AG04450 (cell line): ENCODE data around the gene DECR2. TPM values are rescaled to one million over a fixed set of nuclear protein-coding genes. Genes with fewer than 3 reads are reported as not detected.
A peak's percentile ranks its signal among the peaks of the same experiment; 100 is the strongest.
"Not testable (repeated sequence)": the region's sequence is repeated elsewhere in the genome, so short reads cannot be mapped to it uniquely, and the experiment has no call there.

Source experiments
- CTCF ChIA-PET: fragments of 300-600, 350-600 bp; formaldehyde crosslinking; extraction: SDS; loops from one replicate; lab custom pipeline; 2022; ENCODE audit warnings: antibody characterized with exemption, inconsistent platforms; lab: Charles Lee
- POLR2A ChIA-PET: fragments of 350-600 bp; formaldehyde crosslinking; extraction: SDS; loops from one replicate; lab custom pipeline; 2021; ENCODE audit warnings: antibody characterized with exemption, inconsistent platforms; lab: Yijun Ruan, JAX
- DNase-seq: peaks from one replicate; pipeline ENCODE4 v3.0.0-alpha.2; 2011; ENCODE audit warnings: low read depth, low spot score
- H3K27ac ChIP-seq: one replicate; pipeline ENCODE4 v1.5.1; 2012; ENCODE audit warnings: low read depth, low read length, control low read depth
- H3K27me3 ChIP-seq: one replicate; pipeline ENCODE4 v1.6.0; 2012; ENCODE audit warnings: low read length; ENCODE audit not compliant: control insufficient read depth, insufficient read depth
- H3K4me3 ChIP-seq: 2 replicates; pipeline ENCODE4 v1.5.1; 2011; ENCODE audit warnings: mild to moderate bottlenecking, low read depth, low read length, control low read depth
- H3K9me3 ChIP-seq: 2 replicates; pipeline ENCODE4 v1.5.1; 2012; ENCODE audit warnings: low read length; ENCODE audit not compliant: control insufficient read depth, insufficient read depth
- polyA plus RNA-seq: library from polyadenylated mRNA; depleted of rRNA; stranded (reverse); fragments of >200 nt; gene quantifications from 2 replicates; pipeline ENCODE4 v1.2.3, GENCODE V29; 2011
- TF ChIP-seq, protein P1 (sequence below): IDR thresholded peaks from 2 replicates; pipeline ENCODE4 v1.5.1; 2011; ENCODE audit warnings: low read depth, low read length, control low read depth, inconsistent platforms

Gene DECR2
- polyA plus RNA-seq, 1 experiment, result 11.6 TPM

DNA sequence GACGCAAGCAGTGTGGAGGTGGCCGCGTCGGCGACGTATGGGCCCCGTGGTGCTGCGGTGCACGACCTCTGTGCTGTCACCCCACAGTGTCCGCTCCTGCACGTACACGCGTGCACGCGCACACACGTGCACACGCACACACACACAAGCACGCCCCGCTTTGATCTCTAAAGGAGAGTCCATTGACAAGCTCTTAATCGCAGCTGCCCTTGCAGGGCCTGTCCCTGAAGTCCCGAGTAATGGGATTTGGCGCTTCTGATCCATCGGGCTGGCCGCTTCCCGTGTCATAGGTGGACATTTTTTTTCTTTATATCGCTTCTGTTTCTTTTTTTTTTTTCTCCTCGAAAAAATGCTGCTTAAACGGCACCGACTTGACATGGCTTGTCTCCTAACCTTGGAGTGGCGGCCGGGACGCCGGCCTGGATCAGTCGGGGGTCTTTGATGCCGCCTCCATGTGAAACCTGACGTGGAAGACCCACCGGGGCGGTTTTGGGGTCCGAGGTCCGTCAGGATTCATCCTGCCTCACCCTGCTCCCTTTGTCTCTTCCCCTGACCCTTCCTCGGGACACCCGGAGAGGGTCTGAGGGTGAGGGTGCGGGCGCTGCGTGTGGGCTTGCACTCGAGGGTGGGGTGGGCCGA lies 40.9 kb upstream of the DECR2 start:
- CTCF ChIA-PET, result interaction anchor here (0.6 to 2.7 kb wide), 2 partner anchors 161 to 254 kb away, joined by 5 to 30 read pairs; no protein-coding TSS in a partner anchor
- TF ChIP-seq, protein P1, sequence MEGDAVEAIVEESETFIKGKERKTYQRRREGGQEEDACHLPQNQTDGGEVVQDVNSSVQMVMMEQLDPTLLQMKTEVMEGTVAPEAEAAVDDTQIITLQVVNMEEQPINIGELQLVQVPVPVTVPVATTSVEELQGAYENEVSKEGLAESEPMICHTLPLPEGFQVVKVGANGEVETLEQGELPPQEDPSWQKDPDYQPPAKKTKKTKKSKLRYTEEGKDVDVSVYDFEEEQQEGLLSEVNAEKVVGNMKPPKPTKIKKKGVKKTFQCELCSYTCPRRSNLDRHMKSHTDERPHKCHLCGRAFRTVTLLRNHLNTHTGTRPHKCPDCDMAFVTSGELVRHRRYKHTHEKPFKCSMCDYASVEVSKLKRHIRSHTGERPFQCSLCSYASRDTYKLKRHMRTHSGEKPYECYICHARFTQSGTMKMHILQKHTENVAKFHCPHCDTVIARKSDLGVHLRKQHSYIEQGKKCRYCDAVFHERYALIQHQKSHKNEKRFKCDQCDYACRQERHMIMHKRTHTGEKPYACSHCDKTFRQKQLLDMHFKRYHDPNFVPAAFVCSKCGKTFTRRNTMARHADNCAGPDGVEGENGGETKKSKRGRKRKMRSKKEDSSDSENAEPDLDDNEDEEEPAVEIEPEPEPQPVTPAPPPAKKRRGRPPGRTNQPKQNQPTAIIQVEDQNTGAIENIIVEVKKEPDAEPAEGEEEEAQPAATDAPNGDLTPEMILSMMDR, result no peak

DNA sequence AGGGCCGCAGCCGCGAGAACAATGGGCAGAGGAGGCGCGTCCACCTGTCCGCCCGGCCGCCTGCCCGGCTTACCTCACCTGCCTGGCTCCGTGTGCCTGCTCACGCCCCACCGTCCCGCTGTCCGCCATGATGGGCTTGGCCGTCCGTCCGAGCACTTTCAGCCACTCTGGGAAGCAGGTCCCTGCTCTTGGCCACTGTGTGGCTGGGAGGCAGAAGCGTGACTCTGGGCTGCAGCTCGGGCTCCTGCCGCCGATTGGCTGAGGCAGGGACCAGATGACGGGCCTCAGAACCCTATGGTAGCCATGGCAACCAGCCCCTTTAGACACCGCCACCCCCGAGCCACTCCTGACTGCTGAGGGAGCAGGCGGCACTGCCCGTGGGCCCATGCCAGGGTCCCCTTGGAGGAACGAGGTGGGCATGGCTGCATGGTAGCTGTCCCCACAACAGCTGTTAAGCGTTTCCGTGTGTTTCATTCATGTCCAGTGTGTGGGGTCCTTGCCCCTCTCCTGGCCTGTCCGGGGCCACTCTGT lies 40.3 kb upstream of the DECR2 start:
- ChIA-PET CTCF (interaction anchor here (0.6 to 2.7 kb wide), 10 partner anchors 16 to 295 kb away, joined by 3 to 30 read pairs (median 4); no protein-coding TSS in a partner anchor), POLR2A (no interaction called here)
- Histone ChIP-seq H3K9me3 (no peaks in the 10 kb centered on the region; the same call in 1 of the 2 replicates), H3K4me3 (no peak overlapping the region), H3K27ac (no peak overlapping the region), H3K27me3 (no peaks in the 10 kb centered on the region)
- TF ChIP-seq, protein P1, result no peak
- DNase-seq, result no peak

More for the DNA sequence above, 40.9 kb upstream of the DECR2 start:
- H3K27me3 ChIP-seq, result no peaks in the 10 kb centered on the region
- POLR2A ChIA-PET, result no interaction called here
- H3K27ac ChIP-seq, result no peak overlapping the region
- no peaks in the 10 kb centered on the region; the same call in 1 of the 2 replicates for H3K9me3 ChIP-seq
- H3K4me3 ChIP-seq, result no peak overlapping the region
- no peak for DNase-seq

DNA sequence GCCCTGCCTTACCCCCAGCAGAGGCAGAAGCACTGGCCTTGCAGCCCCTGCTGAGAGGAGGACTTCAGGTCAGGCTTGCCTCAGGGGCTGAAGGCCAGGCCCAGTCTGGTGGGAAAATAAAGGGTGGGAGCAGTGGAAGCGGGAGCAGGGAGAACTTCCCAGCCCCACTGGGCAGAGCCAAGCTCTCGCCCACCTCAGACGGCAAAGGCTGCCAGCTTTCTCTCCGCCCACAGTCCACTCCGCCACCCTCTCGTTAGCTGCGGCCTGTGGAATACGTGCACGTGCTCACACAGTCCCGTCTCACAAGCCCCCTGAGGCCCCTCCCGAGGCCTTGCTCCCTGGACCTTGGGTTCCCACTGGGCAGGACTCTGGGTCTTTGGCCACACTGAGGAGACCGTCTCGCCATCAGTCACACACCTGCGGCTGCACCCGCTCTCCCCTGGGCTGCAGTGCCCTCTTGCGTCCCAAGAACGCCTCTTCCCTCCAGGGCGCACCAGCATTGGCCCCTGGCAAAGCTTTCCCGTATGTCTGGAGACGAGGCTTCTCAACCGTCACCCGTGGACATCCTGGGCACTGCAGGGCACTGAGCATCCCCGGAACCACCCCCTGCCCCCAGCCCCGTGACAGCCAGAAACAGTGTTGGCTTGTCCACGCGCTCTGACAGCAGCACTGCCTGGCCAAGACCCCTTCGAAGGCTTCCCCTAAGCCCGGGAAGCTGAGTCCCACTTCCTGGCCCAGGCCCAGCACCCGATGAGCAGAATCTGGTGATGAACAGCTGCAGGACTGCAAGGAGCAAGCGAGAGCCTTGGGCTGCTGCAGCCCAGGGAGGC lies 39.6 kb upstream of the DECR2 start:
- ChIA-PET CTCF (interaction anchor here (0.6 to 2.7 kb wide), 21 partner anchors 8 to 299 kb away, joined by 3 to 30 read pairs (median 4); partner anchors contain the start of genes FAM234A and MRPL28), POLR2A (interaction anchor here (0.6 to 0.9 kb wide), 2 partner anchors 10 to 137 kb away, joined by 3 to 6 read pairs; no protein-coding TSS in a partner anchor)
- H3K9me3 ChIP-seq, result no peaks in the 10 kb centered on the region; the same call in 1 of the 2 replicates
- no peak overlapping the region for H3K4me3 ChIP-seq
- no peak overlapping the region for H3K27ac ChIP-seq
- TF ChIP-seq, protein P1, result peak; percentile 85
- DNase-seq, result peak; percentile 46
- H3K27me3 ChIP-seq, result no peaks in the 10 kb centered on the region

DNA sequence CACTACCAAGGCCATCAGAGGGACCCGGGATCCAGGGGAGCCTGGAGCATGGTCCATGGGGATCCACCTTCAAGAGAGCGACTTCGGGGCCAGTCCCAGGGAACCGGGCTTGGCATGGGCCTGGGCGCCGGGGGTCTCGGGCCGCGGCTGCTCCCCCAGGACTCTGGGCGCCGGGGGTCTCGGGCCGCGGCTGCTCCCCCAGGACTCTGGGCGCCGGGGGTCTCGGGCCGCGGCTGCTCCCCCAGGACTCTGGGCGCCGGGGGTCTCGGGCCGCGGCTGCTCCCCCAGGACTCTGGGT lies 39.0 kb upstream of the DECR2 start:
- ChIA-PET POLR2A (interaction anchor here (0.6 to 0.9 kb wide), 2 partner anchors 11 to 138 kb away, joined by 3 to 6 read pairs; no protein-coding TSS in a partner anchor), CTCF (interaction anchor here (0.7 to 2.7 kb wide), 17 partner anchors 8 to 300 kb away, joined by 3 to 30 read pairs (median 4); partner anchors contain the start of genes FAM234A and MRPL28)
- not testable (repeated sequence) for H3K4me3 ChIP-seq, H3K9me3 ChIP-seq, H3K27me3 ChIP-seq, H3K27ac ChIP-seq, DNase-seq

DNA sequence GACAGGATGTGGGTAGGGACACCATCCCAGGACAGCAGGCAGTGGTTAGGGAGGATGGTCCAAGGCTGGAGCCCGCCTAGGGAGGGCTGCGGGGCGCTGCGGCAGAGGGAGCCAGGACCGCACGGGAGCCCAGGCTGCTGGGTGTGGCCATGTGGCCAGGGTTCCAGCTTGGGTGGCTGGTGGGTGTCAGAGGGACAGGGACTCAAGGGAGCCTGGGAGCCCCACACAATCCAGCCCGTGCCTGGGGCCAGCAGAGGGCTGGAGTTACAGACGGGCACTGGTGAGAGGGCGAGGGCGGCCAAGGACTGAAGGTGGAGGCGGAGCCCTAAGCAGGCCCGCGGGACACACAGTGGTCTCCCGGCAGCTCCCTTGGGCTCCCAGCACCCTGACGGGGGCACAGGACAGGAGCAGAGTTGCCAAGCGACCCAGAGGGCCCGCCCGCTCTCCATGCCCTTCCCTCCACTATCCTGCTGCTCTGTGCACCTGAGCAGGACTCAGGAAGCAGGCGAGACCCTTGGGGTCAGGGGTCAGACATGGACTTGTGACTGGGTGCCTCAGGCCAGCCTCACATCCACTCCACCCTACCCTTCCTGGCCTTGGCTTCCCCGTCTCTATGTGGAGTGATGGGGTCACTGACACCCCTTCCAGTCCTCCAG lies 38.4 kb upstream of the DECR2 start:
- ChIA-PET CTCF (interaction anchor here (0.8 to 2.7 kb wide), 6 partner anchors 10 to 300 kb away, joined by 3 to 30 read pairs (median 4); partner anchors contain the start of gene FAM234A), POLR2A (no interaction called here)
- TF ChIP-seq, protein P1, result no peak
- Histone ChIP-seq H3K4me3 (no peak overlapping the region), H3K9me3 (no peaks in the 10 kb centered on the region; the same call in 1 of the 2 replicates), H3K27ac (no peak overlapping the region), H3K27me3 (no peaks in the 10 kb centered on the region)
- DNase-seq, result no peak
